ENCODE data around the gene RIPK1.

Gene RIPK1

DNA sequence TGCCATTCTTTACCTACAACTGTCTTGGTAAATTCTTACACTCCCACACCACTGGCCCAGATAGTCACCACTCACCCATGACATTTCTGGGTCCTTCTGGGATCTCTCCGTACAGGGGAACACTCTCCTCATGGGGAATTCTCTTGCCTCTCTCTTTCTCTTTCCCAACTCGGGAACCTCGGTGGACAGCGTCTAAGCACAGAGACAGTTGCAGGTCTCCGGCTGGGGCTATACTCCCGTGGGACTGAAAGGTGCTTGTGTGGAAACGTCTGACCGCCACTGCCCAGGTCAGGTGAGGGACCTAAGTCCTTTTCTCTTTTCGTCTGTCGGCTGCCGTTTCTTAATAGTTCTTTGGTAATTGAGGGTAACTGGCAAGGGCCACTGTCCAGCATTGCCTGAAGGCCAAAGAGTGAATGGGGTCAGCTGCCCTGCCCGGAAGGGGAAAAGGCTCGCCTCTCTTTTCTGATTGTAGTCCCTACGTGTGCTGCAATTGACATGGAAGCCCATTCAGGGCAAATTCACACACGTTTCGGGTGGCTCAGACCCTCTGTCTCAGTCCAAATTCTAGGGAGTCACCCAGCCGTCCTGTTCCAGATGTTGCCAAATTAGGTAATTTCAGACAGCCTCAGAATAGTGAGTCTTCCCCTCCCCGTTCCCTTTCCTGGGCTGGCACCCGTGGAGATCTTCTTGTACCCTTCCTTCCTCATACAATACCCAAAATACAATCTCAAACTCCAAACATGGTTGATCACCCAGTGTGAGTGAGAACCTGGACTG lies 31.2 kb upstream of the RIPK1 start:
- DNase-seq (ENCODE audit: low read depth) = no peak
- TF ChIP-seq, protein P1, sequence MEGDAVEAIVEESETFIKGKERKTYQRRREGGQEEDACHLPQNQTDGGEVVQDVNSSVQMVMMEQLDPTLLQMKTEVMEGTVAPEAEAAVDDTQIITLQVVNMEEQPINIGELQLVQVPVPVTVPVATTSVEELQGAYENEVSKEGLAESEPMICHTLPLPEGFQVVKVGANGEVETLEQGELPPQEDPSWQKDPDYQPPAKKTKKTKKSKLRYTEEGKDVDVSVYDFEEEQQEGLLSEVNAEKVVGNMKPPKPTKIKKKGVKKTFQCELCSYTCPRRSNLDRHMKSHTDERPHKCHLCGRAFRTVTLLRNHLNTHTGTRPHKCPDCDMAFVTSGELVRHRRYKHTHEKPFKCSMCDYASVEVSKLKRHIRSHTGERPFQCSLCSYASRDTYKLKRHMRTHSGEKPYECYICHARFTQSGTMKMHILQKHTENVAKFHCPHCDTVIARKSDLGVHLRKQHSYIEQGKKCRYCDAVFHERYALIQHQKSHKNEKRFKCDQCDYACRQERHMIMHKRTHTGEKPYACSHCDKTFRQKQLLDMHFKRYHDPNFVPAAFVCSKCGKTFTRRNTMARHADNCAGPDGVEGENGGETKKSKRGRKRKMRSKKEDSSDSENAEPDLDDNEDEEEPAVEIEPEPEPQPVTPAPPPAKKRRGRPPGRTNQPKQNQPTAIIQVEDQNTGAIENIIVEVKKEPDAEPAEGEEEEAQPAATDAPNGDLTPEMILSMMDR (IDR thresholded peaks at IDR 0.05; ENCODE audit: control insufficient read depth, extremely low read depth, insufficient read depth) = no peak
- no peak overlapping the region for H3K4me3 ChIP-seq (ENCODE audit: low read depth, low read length)

DNA sequence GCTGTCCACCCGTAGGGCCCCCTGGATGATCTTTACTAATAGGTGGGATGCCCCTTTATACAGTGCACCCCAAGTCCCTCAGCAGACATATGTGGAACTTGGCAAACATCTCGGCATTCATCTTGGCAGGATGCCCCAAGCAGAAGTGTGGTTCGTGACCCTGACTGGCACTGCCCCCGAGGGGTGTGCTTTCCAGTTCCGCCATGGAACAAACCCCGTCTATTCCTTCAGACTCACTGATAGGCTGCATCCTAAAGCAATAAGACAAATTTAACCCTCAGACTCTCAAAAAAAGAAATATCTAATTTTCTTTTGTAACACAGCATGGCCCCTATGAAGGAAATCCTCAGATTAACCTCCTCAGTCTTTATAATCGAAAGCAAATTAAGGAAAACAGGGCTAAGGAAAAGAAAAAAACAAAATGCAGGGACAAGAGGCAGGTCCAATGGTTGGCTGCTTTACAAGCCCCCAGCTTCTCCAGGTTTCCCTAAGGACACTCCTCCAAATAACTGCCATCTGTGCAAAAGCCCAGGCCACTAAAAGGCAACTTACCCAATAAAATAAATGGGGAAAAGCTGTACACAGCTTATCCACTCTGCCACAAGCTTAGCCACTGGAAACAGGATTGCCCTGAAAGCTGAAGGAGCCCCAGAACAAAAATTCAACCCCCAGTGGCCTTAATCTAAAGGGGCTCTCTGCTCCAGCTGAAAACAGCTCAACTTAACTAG lies 30.5 kb upstream of the RIPK1 start:
- no peak overlapping the region for H3K4me3 ChIP-seq (ENCODE audit: low read depth, low read length)
- TF ChIP-seq, protein P1 (IDR thresholded peaks at IDR 0.05; ENCODE audit: control insufficient read depth, extremely low read depth, insufficient read depth) = no peak
- no peak for DNase-seq (ENCODE audit: low read depth)

DNA sequence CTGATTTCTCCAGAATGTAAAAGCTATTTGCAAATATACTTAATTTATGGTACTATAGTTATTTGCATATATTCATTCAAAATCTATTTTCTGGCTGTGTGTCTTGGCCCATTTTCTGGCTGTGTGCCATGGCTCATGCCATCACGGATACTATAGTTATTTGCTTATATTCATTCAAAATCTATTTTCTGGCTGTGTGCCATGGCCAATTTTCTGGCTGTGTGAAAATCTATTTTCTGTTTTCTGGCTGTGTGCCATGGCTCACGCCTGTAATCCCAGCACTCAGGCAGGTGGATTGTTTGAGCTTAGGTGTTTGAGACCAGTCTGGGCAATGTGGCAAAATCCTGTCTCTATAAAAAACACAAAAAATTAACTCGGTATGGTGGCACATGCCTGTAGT lies 28.9 kb upstream of the RIPK1 start:
- no peak for DNase-seq (ENCODE audit: low read depth)
- no peak overlapping the region for H3K4me3 ChIP-seq (ENCODE audit: low read depth, low read length)
- TF ChIP-seq, protein P1 (IDR thresholded peaks at IDR 0.05; ENCODE audit: control insufficient read depth, extremely low read depth, insufficient read depth) = no peak

- DNase-seq (ENCODE audit: low read depth) = no peak
- TF ChIP-seq, protein P1 (IDR thresholded peaks at IDR 0.05; ENCODE audit: control insufficient read depth, extremely low read depth, insufficient read depth) = no peak
- H3K4me3 ChIP-seq (ENCODE audit: low read depth, low read length) = no peak overlapping the region
Observed at GRCh38 chr6:3041147-3041546, 27.1 kb upstream of the RIPK1 start.

GRCh38 chr6:3041606-3042005 lies 26.7 kb upstream of the RIPK1 start:
- TF ChIP-seq, protein P1 (IDR thresholded peaks at IDR 0.05; ENCODE audit: control insufficient read depth, extremely low read depth, insufficient read depth) = no peak
- H3K4me3 ChIP-seq (ENCODE audit: low read depth, low read length) = no peak overlapping the region
- DNase-seq (ENCODE audit: low read depth) = no peak

DNA sequence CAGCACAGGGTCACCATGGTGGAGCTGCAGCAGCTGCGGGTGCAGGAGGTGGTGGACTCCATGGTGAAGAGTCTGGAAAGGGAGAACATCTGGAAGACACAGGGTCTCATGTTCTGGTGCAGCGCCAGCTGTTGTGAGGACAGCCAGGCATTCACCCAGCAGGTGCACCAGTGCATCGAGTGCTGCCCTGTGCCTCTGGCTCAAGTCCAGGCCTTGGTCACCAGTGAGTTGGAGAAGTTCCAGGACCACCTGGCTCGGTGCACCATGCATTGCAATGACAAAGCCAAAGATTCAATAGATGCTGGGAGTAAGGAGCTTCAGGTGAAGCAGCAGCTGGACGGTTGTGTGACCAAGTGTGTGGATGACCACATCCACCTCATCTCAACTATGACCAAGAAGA lies 22.9 kb upstream of the RIPK1 start:
- no peak for DNase-seq (ENCODE audit: low read depth)
- H3K4me3 ChIP-seq (ENCODE audit: low read depth, low read length) = no peak overlapping the region
- TF ChIP-seq, protein P1 (IDR thresholded peaks at IDR 0.05; ENCODE audit: control insufficient read depth, extremely low read depth, insufficient read depth) = no peak
